ENCODE measurements around the gene CNNM2.

DNA sequence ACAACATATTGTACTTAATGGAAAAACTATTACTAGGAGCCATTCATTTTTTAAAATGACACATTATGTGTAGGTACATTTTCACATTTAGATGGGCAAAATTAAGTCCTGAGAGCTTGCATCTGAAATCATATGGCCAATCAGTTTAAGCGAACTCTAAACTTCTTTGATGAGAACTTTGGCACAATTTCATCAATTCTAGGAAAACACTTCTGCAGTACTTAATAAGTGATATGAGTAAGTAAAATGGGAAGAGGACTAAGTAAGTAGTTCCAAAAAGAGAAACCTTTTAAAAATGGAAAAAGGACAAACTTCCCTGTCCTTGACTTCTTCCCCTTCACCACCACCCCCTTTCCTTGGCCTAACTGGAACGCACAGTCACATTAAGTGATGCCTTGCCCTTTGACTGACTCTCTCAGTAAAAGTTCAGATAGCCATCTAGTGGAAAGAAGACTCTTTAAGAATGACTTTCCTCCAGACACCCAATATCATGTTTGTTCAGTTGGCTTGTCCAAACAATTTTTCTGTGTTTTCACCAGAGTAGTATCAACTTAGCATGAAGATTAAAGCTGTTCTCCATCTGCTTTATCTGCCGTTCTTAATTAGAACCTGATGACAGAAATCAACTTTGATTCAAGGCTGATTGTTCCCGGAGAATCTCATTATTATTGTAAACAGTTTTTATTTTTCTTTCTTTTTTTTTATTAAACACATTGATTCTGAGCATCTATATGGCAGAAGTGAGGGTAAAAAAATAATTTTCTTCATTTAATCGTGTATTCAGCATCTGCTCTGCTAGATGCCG lies 45.1 kb downstream of the CNNM2 start:
- TF ChIP-seq POLR2AphosphoS5 (IDR thresholded peaks at IDR 0.05; ENCODE audit: low read depth, low read length), result no peak
- TF ChIP-seq TAF1 (IDR thresholded peaks at IDR 0.05; ENCODE audit: borderline replicate concordance, low read depth, low read length), result no peak
- TF ChIP-seq POLR2A (IDR thresholded peaks at IDR 0.05; ENCODE audit: low read depth, low read length), result no peak
